HEK293 (cell line): ENCODE data around the gene ZNF101.

Source experiments
- ZBTB21 ChIP-seq: fragments of 450-650 bp; formaldehyde crosslinking; IDR thresholded peaks from 2 replicates; pipeline ENCODE4 v1.5.1; 2017; ENCODE audit warnings: missing biosample characterization, missing genetic modification characterization
- ZNF23 ChIP-seq: fragments of 450-650 bp; formaldehyde crosslinking; IDR thresholded peaks from 2 replicates; pipeline ENCODE4 v1.5.1; 2016; ENCODE audit warnings: missing biosample characterization, missing genetic modification characterization, borderline replicate concordance
- ZNF776 ChIP-seq: fragments of 450-650 bp; formaldehyde crosslinking; IDR thresholded peaks from 2 replicates; pipeline ENCODE4 v1.5.0; 2017; ENCODE audit warnings: missing biosample characterization, missing genetic modification characterization, borderline replicate concordance
- TF ChIP-seq, protein P1 (sequence below): fragments of 450-650 bp; formaldehyde crosslinking; IDR thresholded peaks from 2 replicates; pipeline ENCODE4 v1.5.1; 2016; ENCODE audit warnings: missing biosample characterization, missing genetic modification characterization
- TF ChIP-seq, protein P2 (sequence below): fragments of 450-650 bp; formaldehyde crosslinking; IDR thresholded peaks from 2 replicates; pipeline ENCODE4 v1.5.1; 2017; ENCODE audit warnings: missing biosample characterization, missing genetic modification characterization

DNA sequence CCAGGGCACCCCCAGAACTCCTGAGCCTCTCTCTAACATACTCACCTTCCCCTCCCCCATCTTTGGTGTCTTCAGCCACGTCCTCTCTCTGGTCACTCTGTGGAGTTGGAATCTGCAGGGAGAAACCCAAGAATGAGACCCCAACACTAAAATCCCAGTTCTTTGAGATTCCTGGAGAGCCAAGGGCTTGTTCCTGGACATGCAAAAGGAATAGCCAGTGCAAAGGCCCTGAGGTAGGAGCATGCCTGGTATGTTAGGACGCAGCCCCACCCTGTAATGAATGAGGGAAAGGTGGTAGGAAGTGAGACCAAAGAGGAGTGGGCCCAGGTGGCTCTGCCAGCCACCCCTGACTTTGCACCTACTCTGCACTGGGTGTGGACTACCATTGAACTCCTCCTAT lies 38.2 kb upstream of the ZNF101 start:
- TF ChIP-seq, protein P1, sequence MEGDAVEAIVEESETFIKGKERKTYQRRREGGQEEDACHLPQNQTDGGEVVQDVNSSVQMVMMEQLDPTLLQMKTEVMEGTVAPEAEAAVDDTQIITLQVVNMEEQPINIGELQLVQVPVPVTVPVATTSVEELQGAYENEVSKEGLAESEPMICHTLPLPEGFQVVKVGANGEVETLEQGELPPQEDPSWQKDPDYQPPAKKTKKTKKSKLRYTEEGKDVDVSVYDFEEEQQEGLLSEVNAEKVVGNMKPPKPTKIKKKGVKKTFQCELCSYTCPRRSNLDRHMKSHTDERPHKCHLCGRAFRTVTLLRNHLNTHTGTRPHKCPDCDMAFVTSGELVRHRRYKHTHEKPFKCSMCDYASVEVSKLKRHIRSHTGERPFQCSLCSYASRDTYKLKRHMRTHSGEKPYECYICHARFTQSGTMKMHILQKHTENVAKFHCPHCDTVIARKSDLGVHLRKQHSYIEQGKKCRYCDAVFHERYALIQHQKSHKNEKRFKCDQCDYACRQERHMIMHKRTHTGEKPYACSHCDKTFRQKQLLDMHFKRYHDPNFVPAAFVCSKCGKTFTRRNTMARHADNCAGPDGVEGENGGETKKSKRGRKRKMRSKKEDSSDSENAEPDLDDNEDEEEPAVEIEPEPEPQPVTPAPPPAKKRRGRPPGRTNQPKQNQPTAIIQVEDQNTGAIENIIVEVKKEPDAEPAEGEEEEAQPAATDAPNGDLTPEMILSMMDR: no peak
- no peak for TF ChIP-seq ZNF776 (tag by site-specific recombination)
- no peak for TF ChIP-seq ZNF23
- TF ChIP-seq ZBTB21: no peak
- TF ChIP-seq, protein P2, sequence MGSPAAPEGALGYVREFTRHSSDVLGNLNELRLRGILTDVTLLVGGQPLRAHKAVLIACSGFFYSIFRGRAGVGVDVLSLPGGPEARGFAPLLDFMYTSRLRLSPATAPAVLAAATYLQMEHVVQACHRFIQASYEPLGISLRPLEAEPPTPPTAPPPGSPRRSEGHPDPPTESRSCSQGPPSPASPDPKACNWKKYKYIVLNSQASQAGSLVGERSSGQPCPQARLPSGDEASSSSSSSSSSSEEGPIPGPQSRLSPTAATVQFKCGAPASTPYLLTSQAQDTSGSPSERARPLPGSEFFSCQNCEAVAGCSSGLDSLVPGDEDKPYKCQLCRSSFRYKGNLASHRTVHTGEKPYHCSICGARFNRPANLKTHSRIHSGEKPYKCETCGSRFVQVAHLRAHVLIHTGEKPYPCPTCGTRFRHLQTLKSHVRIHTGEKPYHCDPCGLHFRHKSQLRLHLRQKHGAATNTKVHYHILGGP (tag by site-specific recombination): no peak
